Ureter (tissue), 1 donor: ENCODE data around the gene HS3ST3B1. TPM values are rescaled to one million over a fixed set of nuclear protein-coding genes. Genes with fewer than 3 reads are reported as not detected.

Experiments
- total RNA-seq: library from RNA; stranded (reverse); gene quantifications from one replicate; pipeline ENCODE4 v1.2.4, GENCODE V29; 2023
- donor health status: DM: yes; HTN: yes; CAD: no.

HS3ST3B1 gene
- total RNA-seq, 1 donor from 2014 or later: 1.8 TPM

Other genes with a start within 250 kb of the HS3ST3B1 start
- gene COX10, start 231.6 kb upstream of the HS3ST3B1 start, total RNA-seq: 24.9 TPM
- not detected for gene CDRT15, start 64.2 kb upstream of the HS3ST3B1 start, total RNA-seq